Islet precursor cell (in vitro differentiated cells): ENCODE measurements around the gene PAIP1.
A peak's percentile ranks its signal among the peaks of the same experiment; 100 is the strongest.
"Not testable (repeated sequence)": the region's sequence is repeated elsewhere in the genome, so short reads cannot be mapped to it uniquely, and the experiment has no call there.

Source experiments
- DNase-seq: peaks from one replicate; pipeline ENCODE4 v3.0.0-alpha.2; 2018

Gene PAIP1

GRCh38 chr5:43514816-43515677 lies 41.8 kb downstream of the PAIP1 start, which contains the start of gene C5orf34:
Gene C5orf34 (minus strand): TSS chr5:43515148. CDS start chr5:43509339, 5,809 bp downstream.
- peak; percentile 98 for DNase-seq

DNA sequence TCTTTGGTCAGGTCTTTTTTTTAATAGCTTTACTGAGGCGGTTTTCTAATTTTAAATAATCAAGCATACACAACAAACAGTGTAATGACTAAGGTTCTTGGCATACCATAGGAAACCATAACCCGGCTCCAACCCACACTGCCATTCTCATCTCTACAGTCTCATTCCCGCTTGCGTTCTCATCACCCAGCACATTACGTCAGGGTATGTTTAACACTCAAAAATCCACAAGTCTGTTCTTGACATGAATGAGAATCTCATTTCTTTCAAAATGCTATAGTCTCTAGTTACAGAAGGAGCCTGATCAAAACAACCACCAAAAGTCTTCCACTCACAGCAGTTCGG lies 42.4 kb downstream of the PAIP1 start:
- DNase-seq = no peak

GRCh38 chr5:43514025-43514424 lies 42.9 kb downstream of the PAIP1 start:
- DNase-seq = no peak

DNA sequence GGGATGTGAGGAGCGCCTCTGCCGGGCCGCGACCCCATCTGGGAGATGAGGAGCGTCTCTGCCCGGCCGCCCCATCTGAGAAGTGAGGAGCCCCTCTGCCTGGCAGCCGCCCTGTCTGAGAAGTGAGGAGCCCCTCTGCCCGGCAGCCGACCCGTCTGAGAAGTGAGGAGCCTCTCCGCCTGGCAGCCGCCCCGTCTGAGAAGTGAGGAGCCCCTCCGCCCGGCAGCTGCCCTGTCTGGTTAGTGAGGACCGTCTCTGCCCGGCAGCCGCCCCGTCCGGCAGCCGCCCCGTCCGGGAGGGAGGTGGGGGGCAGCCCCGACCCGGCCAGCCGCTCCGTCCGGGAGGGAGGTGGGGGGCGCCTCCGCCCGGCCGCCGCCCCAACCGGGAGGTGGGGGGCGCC lies 45.8 kb downstream of the PAIP1 start:
- not testable (repeated sequence) for DNase-seq

GRCh38 chr5:43498581-43498980 lies 58.3 kb downstream of the PAIP1 start:
- no peak for DNase-seq

GRCh38 chr5:43497311-43498104 lies 59.4 kb downstream of the PAIP1 start:
- no peak for DNase-seq

- DNase-seq = no peak
Observed at GRCh38 chr5:43491326-43491725, 65.6 kb downstream of the PAIP1 start.

GRCh38 chr5:43486353-43486752 lies 70.5 kb downstream of the PAIP1 start:
- no peak for DNase-seq

DNA sequence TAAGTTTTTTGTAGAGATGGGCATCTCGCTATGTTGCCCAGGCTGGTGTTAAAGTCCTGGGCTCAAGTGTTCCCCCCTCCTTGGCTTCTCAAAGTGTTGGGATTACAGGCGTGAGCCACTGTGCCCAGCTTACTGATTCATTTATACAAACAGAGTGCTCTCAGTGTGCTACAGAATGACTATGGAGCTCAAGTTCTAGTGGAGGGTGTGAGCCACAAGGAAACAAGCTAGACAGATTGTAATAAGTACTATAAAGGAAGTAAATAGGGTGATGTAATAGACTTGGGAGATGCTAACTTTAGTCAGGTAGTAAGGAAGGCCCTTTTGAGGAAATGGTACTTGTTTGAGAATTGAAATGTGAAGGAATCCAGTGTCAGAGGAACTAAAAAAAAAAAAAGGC lies 71.5 kb downstream of the PAIP1 start:
- DNase-seq = no peak

- peak; percentile 93 for DNase-seq
Observed at GRCh38 chr5:43484106-43484849, 72.6 kb downstream of the PAIP1 start.

DNA sequence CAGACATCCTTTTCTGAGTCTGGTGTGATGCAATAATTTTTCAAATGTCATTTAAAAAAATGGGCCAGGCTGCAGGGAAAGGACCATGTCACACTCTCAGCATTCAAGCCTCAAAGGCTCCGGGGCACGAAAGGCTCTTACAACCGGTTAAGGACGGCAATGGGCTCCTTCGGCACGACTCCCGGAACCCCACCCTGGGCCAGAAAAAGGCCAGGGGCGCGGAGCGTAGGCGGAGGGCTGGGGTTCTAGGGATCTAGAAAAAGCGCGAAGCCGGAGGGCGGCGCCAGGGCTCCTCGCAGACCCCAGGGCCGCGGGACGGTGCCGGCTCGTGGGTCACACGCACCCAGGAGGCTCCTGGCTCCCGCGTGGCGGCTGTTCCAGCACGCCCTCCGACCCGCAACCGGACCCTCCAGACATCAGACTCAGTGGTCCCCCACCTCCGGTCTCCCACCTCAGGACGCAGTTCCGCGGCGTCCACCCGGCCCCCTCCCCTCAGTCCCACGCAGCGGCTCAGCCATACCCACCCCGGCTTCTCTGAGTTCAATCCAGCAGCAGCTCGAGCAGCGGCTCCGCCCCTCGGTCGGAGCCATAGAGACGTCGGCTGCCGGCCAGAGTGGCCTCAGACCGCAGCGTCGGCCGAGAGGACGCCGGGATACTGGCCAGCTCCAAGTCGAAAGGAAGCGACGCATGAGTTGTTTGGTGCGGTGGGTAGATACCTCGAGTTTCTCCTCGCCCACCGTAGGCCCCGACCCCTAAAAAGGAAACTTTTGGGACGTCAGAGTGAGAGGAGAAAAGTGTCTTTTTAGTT lies 73.4 kb downstream of the PAIP1 start, which contains the start of gene TMEM267:
TSS of gene TMEM267 (minus strand) at position 568 of the 808 bp plus-strand sequence. CDS start 29,896 bp downstream, outside the sequence.
- DNase-seq = peak; percentile 97

- DNase-seq = no peak
Observed at GRCh38 chr5:43482490-43483297, 74.2 kb downstream of the PAIP1 start.
